ENCODE measurements around the gene EIF3F. TPM values are rescaled to one million over a fixed set of nuclear protein-coding genes. Genes with fewer than 3 reads are reported as not detected.

Gene EIF3F
- total RNA-seq, 2 donors from 2014 or later, result 229 to 242 TPM

- no peak for TF ChIP-seq CTCF (IDR thresholded peaks at IDR 0.05)
- Histone ChIP-seq H3K36me3 (no peaks in the 10 kb centered on the region), H3K9me3 (no peaks in the 10 kb centered on the region), H3K27ac (no peak overlapping the region), H3K4me1 (no peaks in the 10 kb centered on the region), H3K4me3 (no peak overlapping the region), H3K9ac (ENCODE audit: low read depth in 2 of 2, low read length in 2 of 2) (no peak overlapping the region), H3K27me3 (no peaks in the 10 kb centered on the region)
- intact Hi-C loops (cut with DNase I), result no loop called here
- no peak for DNase-seq
Measured at GRCh38 chr11:8040261-8040920, 53.3 kb downstream of the EIF3F start.

- Histone ChIP-seq H3K4me3 (no peak overlapping the region), H3K4me1 (no peaks in the 10 kb centered on the region)
- no peak for TF ChIP-seq CTCF (IDR thresholded peaks at IDR 0.05)
Measured at GRCh38 chr11:8040921-8041285, 53.8 kb downstream of the EIF3F start.

GRCh38 chr11:8041576-8041975, 54.4 kb downstream of the EIF3F start:
- H3K27me3 ChIP-seq, result no peaks in the 10 kb centered on the region
- no peaks in the 10 kb centered on the region for H3K9me3 ChIP-seq
- TF ChIP-seq CTCF (IDR thresholded peaks at IDR 0.05), result no peak
- H3K36me3 ChIP-seq, result no peaks in the 10 kb centered on the region
- no peak overlapping the region for H3K27ac ChIP-seq
- no peak for DNase-seq
- no peak overlapping the region for H3K4me3 ChIP-seq
- intact Hi-C loops (cut with DNase I), result no loop called here
- H3K4me1 ChIP-seq, result no peaks in the 10 kb centered on the region
- no peak overlapping the region for H3K9ac ChIP-seq (ENCODE audit: low read depth in 2 of 2, low read length in 2 of 2)

More at GRCh38 chr11:8040921-8041285, 53.8 kb downstream of the EIF3F start:
- Histone ChIP-seq H3K27me3 (no peaks in the 10 kb centered on the region), H3K36me3 (no peaks in the 10 kb centered on the region), H3K9ac (ENCODE audit: low read depth in 2 of 2, low read length in 2 of 2) (no peak overlapping the region), H3K27ac (no peak overlapping the region), H3K9me3 (no peaks in the 10 kb centered on the region)
- intact Hi-C loops (cut with DNase I), result no loop called here
- no peak for DNase-seq

DNA sequence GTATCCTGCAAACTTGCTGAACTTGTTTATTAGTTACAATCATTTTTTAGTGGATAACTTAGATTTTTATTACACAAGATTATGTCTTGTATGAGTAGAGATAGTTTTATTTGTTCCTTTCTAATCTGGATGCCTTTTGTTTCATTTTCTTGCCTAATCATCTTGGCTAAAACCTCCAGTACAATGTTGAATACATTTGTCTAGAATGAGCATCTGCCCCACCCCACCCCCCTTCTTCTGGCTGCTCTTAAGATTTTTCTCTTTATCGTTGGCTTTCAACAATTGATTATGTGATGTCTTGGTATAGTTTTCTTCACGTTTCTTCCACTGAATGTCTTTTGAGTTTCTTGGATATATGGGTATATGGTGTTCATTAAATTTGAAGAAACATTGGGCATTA, 56.6 kb downstream of the EIF3F start:
- Histone ChIP-seq H3K4me1 (no peaks in the 10 kb centered on the region), H3K36me3 (no peaks in the 10 kb centered on the region), H3K27me3 (no peaks in the 10 kb centered on the region), H3K4me3 (no peak overlapping the region), H3K9ac (ENCODE audit: low read depth in 2 of 2, low read length in 2 of 2) (no peak overlapping the region), H3K27ac (no peak overlapping the region), H3K9me3 (no peaks in the 10 kb centered on the region)
- no peak for TF ChIP-seq CTCF (IDR thresholded peaks at IDR 0.05)
- DNase-seq, result no peak
- intact Hi-C loops (cut with DNase I), result no loop called here

- Histone ChIP-seq H3K4me1 (no peaks in the 10 kb centered on the region), H3K27ac (no peak overlapping the region), H3K4me3 (no peak overlapping the region), H3K9ac (ENCODE audit: low read depth in 2 of 2, low read length in 2 of 2) (no peak overlapping the region), H3K36me3 (no peaks in the 10 kb centered on the region), H3K9me3 (no peaks in the 10 kb centered on the region), H3K27me3 (no peaks in the 10 kb centered on the region)
- intact Hi-C loops (cut with DNase I), result no loop called here
- no peak for TF ChIP-seq CTCF (IDR thresholded peaks at IDR 0.05)
- no peak for DNase-seq
Measured at GRCh38 chr11:8045839-8046238, 58.7 kb downstream of the EIF3F start.

All from colonic mucosa (tissue), 4 donors.